ENCODE measurements around the gene CTNNA3. TPM values are rescaled to one million over a fixed set of nuclear protein-coding genes. Genes with fewer than 3 reads are reported as not detected.

Gene CTNNA3
- total and polyA plus RNA-seq, 2 of the 4 experiments (the other 2 are of a cell fraction): 0.19 to 0.90 TPM

DNA sequence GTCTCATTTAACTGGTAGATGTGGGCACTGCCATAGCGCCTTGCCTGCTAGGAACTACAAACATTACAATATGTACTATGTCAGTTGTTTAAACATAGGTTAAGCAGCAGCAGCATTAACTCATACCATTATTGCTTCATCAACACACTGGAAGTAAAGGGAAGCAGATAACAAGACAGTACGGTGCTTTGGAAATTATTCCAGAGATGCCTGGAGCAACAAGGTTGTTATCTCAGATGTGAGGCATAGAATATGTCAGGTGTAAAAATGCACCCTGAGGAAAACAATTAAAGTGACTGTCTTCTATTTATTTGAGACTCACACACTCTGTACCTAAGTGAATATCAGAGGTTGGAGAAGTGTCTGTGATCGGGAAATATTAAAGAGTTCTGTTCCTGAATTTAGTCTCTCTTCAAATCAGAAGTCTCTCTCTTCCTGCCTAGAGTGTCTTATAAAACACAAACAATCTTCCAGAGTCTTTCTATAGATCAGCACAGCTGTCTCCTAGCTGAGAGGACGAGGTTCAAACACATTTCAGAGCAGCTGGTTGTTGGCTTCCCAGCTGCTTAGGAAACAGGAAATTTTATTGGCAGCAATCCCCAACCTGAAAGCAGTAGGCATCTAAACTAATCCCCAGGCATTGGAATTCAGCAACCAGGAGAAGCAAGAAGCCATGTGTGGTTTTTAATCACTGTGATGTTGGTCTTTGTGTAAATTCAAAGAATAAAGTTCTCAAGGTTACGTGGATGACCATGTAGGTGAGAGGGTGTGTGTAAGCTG is 1764.5 kb downstream of the CTNNA3 start:
- Histone ChIP-seq H3K4me2 (ENCODE audit: low read depth, low read length) (no peak overlapping the region), H2BK20ac (ENCODE audit: low read depth, low read length) (no peak overlapping the region), H3K27ac (ENCODE audit: insufficient read depth, low read length) (no peak overlapping the region), H3K14ac (replicated peaks; ENCODE audit: low read depth, low read length) (no peak overlapping the region), H3K27me3 (ENCODE audit: control insufficient read depth, insufficient read depth, low read length) (no peaks in the 10 kb centered on the region), H3K9me1 (ENCODE audit: insufficient read depth, low read length) (no peaks in the 10 kb centered on the region), H3K4me3 (ENCODE audit: insufficient read depth, low read depth, low read length) (no peak overlapping the region), H4K5ac (ENCODE audit: low read depth, low read length) (no peak overlapping the region), H4K91ac (ENCODE audit: insufficient read depth, low read depth, low read length) (no peak overlapping the region), H2AFZ (replicated peaks; ENCODE audit: low read length, poor library complexity) (no peak overlapping the region), H4K20me1 (ENCODE audit: insufficient read depth, low read length) (no peaks in the 10 kb centered on the region), H2BK120ac (ENCODE audit: low read depth, low read length) (no peak overlapping the region), H2AK5ac (ENCODE audit: low read depth, low read length) (no peak overlapping the region), H3K18ac (ENCODE audit: low read depth, low read length) (no peak overlapping the region), H3K23ac (ENCODE audit: low read depth, low read length) (no peak overlapping the region), H2AK9ac (replicated peaks; ENCODE audit: low read depth, low read length, poor library complexity) (no peak overlapping the region), H2BK15ac (ENCODE audit: low read depth, low read length) (no peak overlapping the region), H3K79me1 (ENCODE audit: low read depth in 1 of 2, low read length in 2 of 2) (no peaks in the 10 kb centered on the region), H4K8ac (ENCODE audit: low read depth in 2 of 2, low read length in 2 of 2) (no peak overlapping the region), H3K4ac (ENCODE audit: low read depth, low read length) (no peak overlapping the region), H3K9ac (ENCODE audit: low read depth, low read length) (no peak overlapping the region), H3K9me3 (ENCODE audit: control insufficient read depth, insufficient read depth, low read length) (no peaks in the 10 kb centered on the region), H3K36me3 (ENCODE audit: control insufficient read depth, insufficient read depth, low read length) (no peaks in the 10 kb centered on the region), H3K56ac (ENCODE audit: extremely low read depth, insufficient read depth, low read length) (no peak overlapping the region), H3K4me1 (ENCODE audit: control insufficient read depth, insufficient read depth, low read length) (no peaks in the 10 kb centered on the region), H2BK5ac (ENCODE audit: low read depth, low read length, poor library complexity, severe bottlenecking) (no peak overlapping the region)
- DNase-seq: no peak
- intact Hi-C loops (cut with micrococcal nuclease): no loop called here
- ChIA-PET POLR2A (ENCODE audit: unreplicated experiment) (no interaction called here), CTCF (no interaction called here)
- no peak for ATAC-seq (ENCODE audit: low read depth)
- dilution Hi-C loops (cut with HindIII; ENCODE audit: low sequenced_read_pairs, unreplicated experiment): no loop called here
- no TSS peak for BruUV-seq (replicated peaks)
- TF ChIP-seq, protein P1, sequence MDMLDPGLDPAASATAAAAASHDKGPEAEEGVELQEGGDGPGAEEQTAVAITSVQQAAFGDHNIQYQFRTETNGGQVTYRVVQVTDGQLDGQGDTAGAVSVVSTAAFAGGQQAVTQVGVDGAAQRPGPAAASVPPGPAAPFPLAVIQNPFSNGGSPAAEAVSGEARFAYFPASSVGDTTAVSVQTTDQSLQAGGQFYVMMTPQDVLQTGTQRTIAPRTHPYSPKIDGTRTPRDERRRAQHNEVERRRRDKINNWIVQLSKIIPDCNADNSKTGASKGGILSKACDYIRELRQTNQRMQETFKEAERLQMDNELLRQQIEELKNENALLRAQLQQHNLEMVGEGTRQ (IDR thresholded peaks at IDR 0.05; ENCODE audit: low read depth, low read length): no peak
- TF ChIP-seq FOS (IDR thresholded peaks at IDR 0.05; ENCODE audit: low read depth, low read length) (no peak), CHD1 (IDR thresholded peaks at IDR 0.05; ENCODE audit: low read depth, low read length) (no peak), RAD21 (IDR thresholded peaks at IDR 0.05; ENCODE audit: low read length) (no peak), BHLHE40 (IDR thresholded peaks at IDR 0.05; ENCODE audit: low read depth, low read length) (no peak)
- TF ChIP-seq, protein P2, sequence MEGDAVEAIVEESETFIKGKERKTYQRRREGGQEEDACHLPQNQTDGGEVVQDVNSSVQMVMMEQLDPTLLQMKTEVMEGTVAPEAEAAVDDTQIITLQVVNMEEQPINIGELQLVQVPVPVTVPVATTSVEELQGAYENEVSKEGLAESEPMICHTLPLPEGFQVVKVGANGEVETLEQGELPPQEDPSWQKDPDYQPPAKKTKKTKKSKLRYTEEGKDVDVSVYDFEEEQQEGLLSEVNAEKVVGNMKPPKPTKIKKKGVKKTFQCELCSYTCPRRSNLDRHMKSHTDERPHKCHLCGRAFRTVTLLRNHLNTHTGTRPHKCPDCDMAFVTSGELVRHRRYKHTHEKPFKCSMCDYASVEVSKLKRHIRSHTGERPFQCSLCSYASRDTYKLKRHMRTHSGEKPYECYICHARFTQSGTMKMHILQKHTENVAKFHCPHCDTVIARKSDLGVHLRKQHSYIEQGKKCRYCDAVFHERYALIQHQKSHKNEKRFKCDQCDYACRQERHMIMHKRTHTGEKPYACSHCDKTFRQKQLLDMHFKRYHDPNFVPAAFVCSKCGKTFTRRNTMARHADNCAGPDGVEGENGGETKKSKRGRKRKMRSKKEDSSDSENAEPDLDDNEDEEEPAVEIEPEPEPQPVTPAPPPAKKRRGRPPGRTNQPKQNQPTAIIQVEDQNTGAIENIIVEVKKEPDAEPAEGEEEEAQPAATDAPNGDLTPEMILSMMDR (conservative IDR thresholded peaks at IDR 0.05; ENCODE audit: low read depth, low read length): no peak
- no CpG with 5 or more reads among the region's 5 CpGs for WGBS, 2 experiments (ENCODE audit: extremely low coverage in 2 of 2, insufficient read length in 1 of 2)
- in situ Hi-C loops (cut with MboI; ENCODE audit: low sequenced_read_pairs): no loop called here
